IgD-negative memory B cell (primary cell): ENCODE measurements around the gene RGS3. TPM values are rescaled to one million over a fixed set of nuclear protein-coding genes. Genes with fewer than 3 reads are reported as not detected.

Source experiments
- H3K27ac Mint-ChIP-seq, 3 donors: one replicate each; pipeline ENCODE4 v1.8.0; 2020 to 2022; ENCODE audit warnings: mild to moderate bottlenecking in 3 of 3, mixed read lengths in 3 of 3, moderate library complexity in 1 of 3
- H3K27me3 Mint-ChIP-seq: one replicate; pipeline ENCODE4 v1.8.0; 2021; ENCODE audit warnings: mixed read lengths
- H3K36me3 Mint-ChIP-seq: one replicate; pipeline ENCODE4 v1.8.0; 2020; ENCODE audit warnings: mild to moderate bottlenecking, mixed read lengths
- H3K4me1 Mint-ChIP-seq, 3 donors: one replicate each; pipeline ENCODE4 v1.8.0; 2020 to 2022; ENCODE audit warnings: mixed read lengths in 3 of 3, mild to moderate bottlenecking in 1 of 3
- H3K4me3 Mint-ChIP-seq, 4 donors: one replicate each; pipeline ENCODE4 v1.8.0; 2020 to 2022; ENCODE audit warnings: mild to moderate bottlenecking in 4 of 4, mixed read lengths in 4 of 4, moderate library complexity in 3 of 4
- H3K9me3 Mint-ChIP-seq, 3 donors: one replicate each; pipeline ENCODE4 v1.8.0; 2020 to 2021; ENCODE audit warnings: mixed read lengths in 3 of 3, mild to moderate bottlenecking in 1 of 3
- polyA plus RNA-seq: library from polyadenylated mRNA; unstranded; fragments of 300-500 nt; fragmentation: Illumina TruSeq; gene quantifications from one replicate; pipeline ENCODE4 v1.2.3, GENCODE V29; 2021

RGS3 gene
- polyA plus RNA-seq, 1 donor from 2014 or later, result 16.2 TPM

- peaks cover 29 to 33% (median 30%) of the 10 kb centered on the region in 3 donors for H3K4me1 Mint-ChIP-seq
- no peaks in the 10 kb centered on the region for H3K27me3 Mint-ChIP-seq
- H3K4me3 Mint-ChIP-seq, result peak overlapping the region in 1 of 4 donors; percentile 72
- no peaks in the 10 kb centered on the region for H3K36me3 Mint-ChIP-seq
- H3K9me3 Mint-ChIP-seq, result no peaks in the 10 kb centered on the region
- no peak overlapping the region for H3K27ac Mint-ChIP-seq
Observed at GRCh38 chr9:113521693-113522255, 58.2 kb downstream of the RGS3 start.

- Mint-ChIP-seq H3K9me3 (no peaks in the 10 kb centered on the region), H3K4me1 (peaks cover 26 to 28% (median 27%) of the 10 kb centered on the region in 3 donors), H3K36me3 (no peaks in the 10 kb centered on the region), H3K27ac (peak overlapping the region in 1 of 3 donors; percentile 57), H3K4me3 (peak overlapping the region in 2 of 4 donors; percentile 72 to 85), H3K27me3 (no peaks in the 10 kb centered on the region)
Observed at GRCh38 chr9:113522419-113522818, 58.9 kb downstream of the RGS3 start.

- Mint-ChIP-seq H3K27me3 (no peaks in the 10 kb centered on the region), H3K4me3 (peak overlapping the region in 3 of 4 donors; percentile 59 to 85 (median 85)), H3K27ac (peak overlapping the region in 1 of 3 donors; percentile 57), H3K9me3 (no peaks in the 10 kb centered on the region), H3K4me1 (peaks cover 26 to 28% (median 26%) of the 10 kb centered on the region in 3 donors), H3K36me3 (no peaks in the 10 kb centered on the region)
Observed at GRCh38 chr9:113522858-113523257, 59.3 kb downstream of the RGS3 start.

GRCh38 chr9:113523421-113524141 is 60.1 kb downstream of the RGS3 start:
- Mint-ChIP-seq H3K27me3 (no peaks in the 10 kb centered on the region), H3K9me3 (no peaks in the 10 kb centered on the region), H3K4me3 (peak overlapping the region; percentile 21 to 85 (median 72)), H3K27ac (peak overlapping the region in 2 of 3 donors; percentile 39 to 90), H3K36me3 (no peaks in the 10 kb centered on the region), H3K4me1 (peaks cover 25 to 26% (median 26%) of the 10 kb centered on the region in 3 donors)

- Mint-ChIP-seq H3K4me3 (peak overlapping the region in 1 of 4 donors; percentile 85), H3K9me3 (no peaks in the 10 kb centered on the region), H3K36me3 (no peaks in the 10 kb centered on the region), H3K27ac (peak overlapping the region in 1 of 3 donors; percentile 90), H3K27me3 (no peaks in the 10 kb centered on the region), H3K4me1 (peaks cover 23 to 26% (median 24%) of the 10 kb centered on the region in 3 donors)
Observed at GRCh38 chr9:113524468-113524867, 60.9 kb downstream of the RGS3 start.

- Mint-ChIP-seq H3K4me1 (peaks cover 23 to 26% (median 24%) of the 10 kb centered on the region in 3 donors), H3K36me3 (no peaks in the 10 kb centered on the region), H3K27ac (peak overlapping the region in 2 of 3 donors; percentile 73 to 82)
Observed at GRCh38 chr9:113525205-113525604, 61.7 kb downstream of the RGS3 start.

GRCh38 chr9:113525831-113526230 is 62.3 kb downstream of the RGS3 start:
- no peaks in the 10 kb centered on the region for H3K9me3 Mint-ChIP-seq
- H3K27ac Mint-ChIP-seq, result peak overlapping the region in 2 of 3 donors; percentile 59 to 73
- H3K4me3 Mint-ChIP-seq, result peak overlapping the region in 1 of 4 donors; percentile 14

More at GRCh38 chr9:113525205-113525604, 61.7 kb downstream of the RGS3 start:
- H3K9me3 Mint-ChIP-seq, result no peaks in the 10 kb centered on the region
- H3K27me3 Mint-ChIP-seq, result no peaks in the 10 kb centered on the region
- no peak overlapping the region for H3K4me3 Mint-ChIP-seq

GRCh38 chr9:113526231-113526746 is 62.8 kb downstream of the RGS3 start:
- Mint-ChIP-seq H3K4me3 (no peak overlapping the region), H3K27ac (peak overlapping the region in 2 of 3 donors; percentile 23 to 59), H3K4me1 (peaks cover 23 to 26% (median 24%) of the 10 kb centered on the region in 3 donors), H3K27me3 (no peaks in the 10 kb centered on the region), H3K36me3 (no peaks in the 10 kb centered on the region), H3K9me3 (no peaks in the 10 kb centered on the region)

More at GRCh38 chr9:113525831-113526230, 62.3 kb downstream of the RGS3 start:
- peaks cover 23 to 26% (median 24%) of the 10 kb centered on the region in 3 donors for H3K4me1 Mint-ChIP-seq
- no peaks in the 10 kb centered on the region for H3K27me3 Mint-ChIP-seq
- no peaks in the 10 kb centered on the region for H3K36me3 Mint-ChIP-seq

GRCh38 chr9:113526841-113527240 is 63.3 kb downstream of the RGS3 start:
- H3K4me1 Mint-ChIP-seq, result peaks cover 23 to 26% (median 24%) of the 10 kb centered on the region in 3 donors
- H3K27me3 Mint-ChIP-seq, result no peaks in the 10 kb centered on the region
- peak overlapping the region in 1 of 4 donors; percentile 30 for H3K4me3 Mint-ChIP-seq
- H3K36me3 Mint-ChIP-seq, result no peaks in the 10 kb centered on the region
- no peaks in the 10 kb centered on the region for H3K9me3 Mint-ChIP-seq
- no peak overlapping the region for H3K27ac Mint-ChIP-seq

GRCh38 chr9:113528088-113528487 is 64.6 kb downstream of the RGS3 start:
- no peak overlapping the region for H3K27ac Mint-ChIP-seq
- no peaks in the 10 kb centered on the region for H3K27me3 Mint-ChIP-seq
- H3K9me3 Mint-ChIP-seq, result no peaks in the 10 kb centered on the region
- no peak overlapping the region for H3K4me3 Mint-ChIP-seq
- H3K4me1 Mint-ChIP-seq, result peaks cover 14 to 17% (median 15%) of the 10 kb centered on the region in 3 donors
- H3K36me3 Mint-ChIP-seq, result no peaks in the 10 kb centered on the region

GRCh38 chr9:113528811-113529210 is 65.3 kb downstream of the RGS3 start:
- H3K36me3 Mint-ChIP-seq, result no peaks in the 10 kb centered on the region
- H3K4me1 Mint-ChIP-seq, result peaks cover 7 to 11% (median 7%) of the 10 kb centered on the region in 3 donors
- H3K27me3 Mint-ChIP-seq, result no peaks in the 10 kb centered on the region
- H3K9me3 Mint-ChIP-seq, result no peaks in the 10 kb centered on the region
- H3K4me3 Mint-ChIP-seq, result no peak overlapping the region
- peak overlapping the region in 1 of 3 donors; percentile 53 for H3K27ac Mint-ChIP-seq

GRCh38 chr9:113529336-113530009 is 65.9 kb downstream of the RGS3 start:
- Mint-ChIP-seq H3K4me1 (peaks cover under 1 to 7% (median 4%) of the 10 kb centered on the region in 3 donors), H3K36me3 (no peaks in the 10 kb centered on the region), H3K27me3 (no peaks in the 10 kb centered on the region), H3K9me3 (no peaks in the 10 kb centered on the region), H3K27ac (peak overlapping the region in 1 of 3 donors; percentile 53), H3K4me3 (no peak overlapping the region)

GRCh38 chr9:113530022-113530635 is 66.6 kb downstream of the RGS3 start:
- Mint-ChIP-seq H3K4me1 (peaks cover 0 to 7% (median 4%) of the 10 kb centered on the region in 3 donors), H3K4me3 (no peak overlapping the region), H3K27ac (no peak overlapping the region), H3K9me3 (no peaks in the 10 kb centered on the region), H3K36me3 (no peaks in the 10 kb centered on the region), H3K27me3 (no peaks in the 10 kb centered on the region)

- no peaks in the 10 kb centered on the region for H3K27me3 Mint-ChIP-seq
- no peak overlapping the region for H3K4me3 Mint-ChIP-seq
- H3K9me3 Mint-ChIP-seq, result no peaks in the 10 kb centered on the region
- peaks cover 0 to 7% (median 4%) of the 10 kb centered on the region in 3 donors for H3K4me1 Mint-ChIP-seq
- no peak overlapping the region for H3K27ac Mint-ChIP-seq
- H3K36me3 Mint-ChIP-seq, result no peaks in the 10 kb centered on the region
Observed at GRCh38 chr9:113530942-113531341, 67.4 kb downstream of the RGS3 start.
